ENCODE data around the gene MRPL43. TPM values are rescaled to one million over a fixed set of nuclear protein-coding genes. Genes with fewer than 3 reads are reported as not detected.

MRPL43 gene
- total RNA-seq, 1 donor from 2014 or later: 69.3 TPM

GRCh38 chr10:101020427-101021075, 33.3 kb upstream of the MRPL43 start:
- no peak for DNase-seq (ENCODE audit: low read depth, low spot score)

- no peak for DNase-seq (ENCODE audit: low read depth, low spot score)
These were observed 32.1 kb upstream of the MRPL43 start for GRCh38 chr10:101019440-101019703.

GRCh38 chr10:101018600-101019439, 31.5 kb upstream of the MRPL43 start:
- DNase-seq (ENCODE audit: low read depth, low spot score): no peak

GRCh38 chr10:101018118-101018599, 30.9 kb upstream of the MRPL43 start:
- no peak for DNase-seq (ENCODE audit: low read depth, low spot score)

GRCh38 chr10:101016814-101017213, 29.5 kb upstream of the MRPL43 start:
- DNase-seq (ENCODE audit: low read depth, low spot score): no peak

- DNase-seq (ENCODE audit: low read depth, low spot score): no peak
These were observed 28.3 kb upstream of the MRPL43 start for GRCh38 chr10:101015582-101015973.

- DNase-seq (ENCODE audit: low read depth, low spot score): no peak
These were observed 27.8 kb upstream of the MRPL43 start for GRCh38 chr10:101014966-101015581.

GRCh38 chr10:101014230-101014884, 27.1 kb upstream of the MRPL43 start:
- DNase-seq (ENCODE audit: low read depth, low spot score): no peak

- no peak for DNase-seq (ENCODE audit: low read depth, low spot score)
These were observed 26.1 kb upstream of the MRPL43 start for GRCh38 chr10:101013365-101013825.

- DNase-seq (ENCODE audit: low read depth, low spot score): peak; percentile 80
These were observed 25.4 kb upstream of the MRPL43 start for GRCh38 chr10:101012525-101013364.

GRCh38 chr10:101011517-101012423, 24.5 kb upstream of the MRPL43 start:
- DNase-seq (ENCODE audit: low read depth, low spot score): no peak

- DNase-seq (ENCODE audit: low read depth, low spot score): no peak
These were observed 23.0 kb upstream of the MRPL43 start for GRCh38 chr10:101010329-101010728.

GRCh38 chr10:101008823-101009423, 21.6 kb upstream of the MRPL43 start:
- no peak for DNase-seq (ENCODE audit: low read depth, low spot score)

- DNase-seq (ENCODE audit: low read depth, low spot score): no peak
These were observed 20.9 kb upstream of the MRPL43 start for GRCh38 chr10:101007915-101008822.

GRCh38 chr10:101007099-101007711, 19.9 kb upstream of the MRPL43 start:
- no peak for DNase-seq (ENCODE audit: low read depth, low spot score)

GRCh38 chr10:101006593-101007098, 19.3 kb upstream of the MRPL43 start:
- no peak for DNase-seq (ENCODE audit: low read depth, low spot score)

- DNase-seq (ENCODE audit: low read depth, low spot score): no peak
These were observed 18.7 kb upstream of the MRPL43 start for GRCh38 chr10:101005869-101006567.

Measured in pulmonary artery endothelial cell (primary cell).